HepG2 (cell line): ENCODE results near the gene DNAJC5. TPM values are rescaled to one million over a fixed set of nuclear protein-coding genes. Genes with fewer than 3 reads are reported as not detected.

Experiments used
- GABPB1 ChIP-seq: IDR thresholded peaks from 2 replicates; pipeline ENCODE4 v1.6.1; 2016; ENCODE audit warnings: mild to moderate bottlenecking, missing genetic modification reagents, moderate library complexity, missing compliant biosample characterization
- HDAC2 ChIP-seq: sonication (generic); formaldehyde crosslinking; IDR thresholded peaks from 2 replicates; pipeline ENCODE4 v1.4.0; 2020; ENCODE audit warnings: missing genetic modification reagents
- MAFG ChIP-seq: sonication (generic); formaldehyde crosslinking; IDR thresholded peaks from 2 replicates; pipeline ENCODE4 v1.5.1; 2020; ENCODE audit warnings: mild to moderate bottlenecking, missing genetic modification reagents
- MZF1 ChIP-seq: sonication (generic); formaldehyde crosslinking; IDR thresholded peaks from 2 replicates; pipeline ENCODE4 v1.8.1; 2023; ENCODE audit warnings: mild to moderate bottlenecking, missing genetic modification reagents, borderline replicate concordance
- NPAS2 ChIP-seq: sonication (generic); formaldehyde crosslinking; IDR thresholded peaks from 2 replicates; pipeline ENCODE4 v1.8.0; 2022; ENCODE audit warnings: mild to moderate bottlenecking, missing genetic modification reagents, borderline replicate concordance
- RFX3 ChIP-seq: IDR thresholded peaks from 2 replicates; pipeline ENCODE4 v1.6.1; 2016; ENCODE audit warnings: missing biosample characterization, missing genetic modification reagents
- RFX5 ChIP-seq: IDR thresholded peaks from 2 replicates; pipeline ENCODE4 v1.6.1; 2011; ENCODE audit warnings: low read depth, low read length, improper control_type of control experiment
- polyA plus RNA-seq, 8 experiments: library from polyadenylated mRNA; depleted of rRNA in 3 of 8; stranded (reverse) in 7 of 8; unstranded in 1 of 8; fragments of >200 nt; fragmentation: Illumina TruSeq in 4 of 8; extraction: Trizol in 4 of 8; gene quantifications; 2 replicates each; pipeline versions ENCODE4 v1.2.1 to v1.2.3, GENCODE V29; 2011 to 2016; ENCODE audit warnings: low read depth in 4 of 8, missing spikeins in 1 of 8, mixed read lengths in 1 of 8; ENCODE audit not compliant: insufficient read depth in 1 of 8
- total RNA-seq, 5 experiments: library from RNA; depleted of rRNA; stranded (reverse); fragments of >200 nt; fragmentation: Illumina TruSeq; extraction: Trizol; gene quantifications; 2 replicates each; pipeline ENCODE4 v1.2.3, GENCODE V29; 2016; ENCODE audit warnings: low read depth in 1 of 5
- TF ChIP-seq, protein P1 (sequence below): sonication (generic); formaldehyde crosslinking; IDR thresholded peaks from 2 replicates; pipeline ENCODE4 v1.5.0; 2020; ENCODE audit warnings: mild to moderate bottlenecking, missing genetic modification reagents, borderline replicate concordance
- TF ChIP-seq, protein P2 (sequence below): sonication (generic); formaldehyde crosslinking; IDR thresholded peaks from 2 replicates; pipeline ENCODE4 v1.5.1; 2020; ENCODE audit warnings: missing genetic modification reagents, mild to moderate bottlenecking, borderline replicate concordance
- TF ChIP-seq, protein P3 (sequence below): sonication (generic); formaldehyde crosslinking; IDR thresholded peaks from 2 replicates; pipeline ENCODE4 v1.4.0; 2020; ENCODE audit warnings: missing genetic modification reagents
- TF ChIP-seq, protein P4 (sequence below): sonication (generic); formaldehyde crosslinking; IDR thresholded peaks from 2 replicates; pipeline ENCODE4 v1.4.0; 2020; ENCODE audit warnings: missing genetic modification reagents

Gene DNAJC5
- total and polyA plus RNA-seq, 2 of the 13 experiments (the other 11 are each of a cell fraction or from before 2014, with no cell fraction given): 42.8 to 64.5 TPM

DNA sequence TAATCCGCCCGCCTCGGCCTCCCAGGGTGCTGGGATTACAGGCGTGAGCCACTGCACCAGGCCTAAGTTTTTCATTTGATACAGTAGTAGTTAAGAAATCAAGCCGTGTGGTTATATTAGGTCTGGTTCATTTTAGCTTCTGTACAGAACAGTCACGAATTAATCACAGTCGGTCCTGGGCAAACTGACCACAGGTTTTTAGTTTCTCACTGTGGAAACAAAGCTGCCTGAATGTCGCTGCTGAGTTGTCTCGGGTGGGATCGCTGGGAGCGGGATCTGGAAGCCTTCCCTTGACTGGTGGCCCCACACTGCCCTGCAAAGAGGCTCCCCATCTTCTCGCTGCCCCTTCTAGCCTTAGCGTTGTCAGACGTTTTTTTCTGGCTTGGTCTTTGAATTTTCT lies 42.7 kb downstream of the DNAJC5 start (continued):
- TF ChIP-seq, protein P1, sequence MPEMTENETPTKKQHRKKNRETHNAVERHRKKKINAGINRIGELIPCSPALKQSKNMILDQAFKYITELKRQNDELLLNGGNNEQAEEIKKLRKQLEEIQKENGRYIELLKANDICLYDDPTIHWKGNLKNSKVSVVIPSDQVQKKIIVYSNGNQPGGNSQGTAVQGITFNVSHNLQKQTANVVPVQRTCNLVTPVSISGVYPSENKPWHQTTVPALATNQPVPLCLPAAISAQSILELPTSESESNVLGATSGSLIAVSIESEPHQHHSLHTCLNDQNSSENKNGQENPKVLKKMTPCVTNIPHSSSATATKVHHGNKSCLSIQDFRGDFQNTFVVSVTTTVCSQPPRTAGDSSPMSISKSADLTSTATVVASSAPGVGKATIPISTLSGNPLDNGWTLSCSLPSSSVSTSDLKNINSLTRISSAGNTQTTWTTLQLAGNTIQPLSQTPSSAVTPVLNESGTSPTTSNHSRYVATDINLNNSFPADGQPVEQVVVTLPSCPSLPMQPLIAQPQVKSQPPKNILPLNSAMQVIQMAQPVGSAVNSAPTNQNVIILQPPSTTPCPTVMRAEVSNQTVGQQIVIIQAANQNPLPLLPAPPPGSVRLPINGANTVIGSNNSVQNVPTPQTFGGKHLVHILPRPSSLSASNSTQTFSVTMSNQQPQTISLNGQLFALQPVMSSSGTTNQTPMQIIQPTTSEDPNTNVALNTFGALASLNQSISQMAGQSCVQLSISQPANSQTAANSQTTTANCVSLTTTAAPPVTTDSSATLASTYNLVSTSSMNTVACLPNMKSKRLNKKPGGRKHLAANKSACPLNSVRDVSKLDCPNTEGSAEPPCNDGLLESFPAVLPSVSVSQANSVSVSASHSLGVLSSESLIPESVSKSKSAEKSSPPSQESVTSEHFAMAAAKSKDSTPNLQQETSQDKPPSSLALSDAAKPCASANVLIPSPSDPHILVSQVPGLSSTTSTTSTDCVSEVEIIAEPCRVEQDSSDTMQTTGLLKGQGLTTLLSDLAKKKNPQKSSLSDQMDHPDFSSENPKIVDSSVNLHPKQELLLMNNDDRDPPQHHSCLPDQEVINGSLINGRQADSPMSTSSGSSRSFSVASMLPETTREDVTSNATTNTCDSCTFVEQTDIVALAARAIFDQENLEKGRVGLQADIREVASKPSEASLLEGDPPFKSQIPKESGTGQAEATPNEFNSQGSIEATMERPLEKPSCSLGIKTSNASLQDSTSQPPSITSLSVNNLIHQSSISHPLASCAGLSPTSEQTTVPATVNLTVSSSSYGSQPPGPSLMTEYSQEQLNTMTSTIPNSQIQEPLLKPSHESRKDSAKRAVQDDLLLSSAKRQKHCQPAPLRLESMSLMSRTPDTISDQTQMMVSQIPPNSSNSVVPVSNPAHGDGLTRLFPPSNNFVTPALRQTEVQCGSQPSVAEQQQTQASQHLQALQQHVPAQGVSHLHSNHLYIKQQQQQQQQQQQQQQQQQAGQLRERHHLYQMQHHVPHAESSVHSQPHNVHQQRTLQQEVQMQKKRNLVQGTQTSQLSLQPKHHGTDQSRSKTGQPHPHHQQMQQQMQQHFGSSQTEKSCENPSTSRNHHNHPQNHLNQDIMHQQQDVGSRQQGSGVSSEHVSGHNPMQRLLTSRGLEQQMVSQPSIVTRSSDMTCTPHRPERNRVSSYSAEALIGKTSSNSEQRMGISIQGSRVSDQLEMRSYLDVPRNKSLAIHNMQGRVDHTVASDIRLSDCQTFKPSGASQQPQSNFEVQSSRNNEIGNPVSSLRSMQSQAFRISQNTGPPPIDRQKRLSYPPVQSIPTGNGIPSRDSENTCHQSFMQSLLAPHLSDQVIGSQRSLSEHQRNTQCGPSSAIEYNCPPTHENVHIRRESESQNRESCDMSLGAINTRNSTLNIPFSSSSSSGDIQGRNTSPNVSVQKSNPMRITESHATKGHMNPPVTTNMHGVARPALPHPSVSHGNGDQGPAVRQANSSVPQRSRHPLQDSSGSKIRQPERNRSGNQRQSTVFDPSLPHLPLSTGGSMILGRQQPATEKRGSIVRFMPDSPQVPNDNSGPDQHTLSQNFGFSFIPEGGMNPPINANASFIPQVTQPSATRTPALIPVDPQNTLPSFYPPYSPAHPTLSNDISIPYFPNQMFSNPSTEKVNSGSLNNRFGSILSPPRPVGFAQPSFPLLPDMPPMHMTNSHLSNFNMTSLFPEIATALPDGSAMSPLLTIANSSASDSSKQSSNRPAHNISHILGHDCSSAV (CRISPR knock-in tag): no peak
- TF ChIP-seq MZF1 (CRISPR knock-in tag): no peak
- TF ChIP-seq, protein P2, sequence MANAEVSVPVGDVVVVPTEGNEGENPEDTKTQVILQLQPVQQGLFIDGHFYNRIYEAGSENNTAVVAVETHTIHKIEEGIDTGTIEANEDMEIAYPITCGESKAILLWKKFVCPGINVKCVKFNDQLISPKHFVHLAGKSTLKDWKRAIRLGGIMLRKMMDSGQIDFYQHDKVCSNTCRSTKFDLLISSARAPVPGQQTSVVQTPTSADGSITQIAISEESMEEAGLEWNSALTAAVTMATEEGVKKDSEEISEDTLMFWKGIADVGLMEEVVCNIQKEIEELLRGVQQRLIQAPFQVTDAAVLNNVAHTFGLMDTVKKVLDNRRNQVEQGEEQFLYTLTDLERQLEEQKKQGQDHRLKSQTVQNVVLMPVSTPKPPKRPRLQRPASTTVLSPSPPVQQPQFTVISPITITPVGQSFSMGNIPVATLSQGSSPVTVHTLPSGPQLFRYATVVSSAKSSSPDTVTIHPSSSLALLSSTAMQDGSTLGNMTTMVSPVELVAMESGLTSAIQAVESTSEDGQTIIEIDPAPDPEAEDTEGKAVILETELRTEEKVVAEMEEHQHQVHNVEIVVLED: no peak
- TF ChIP-seq, protein P3, sequence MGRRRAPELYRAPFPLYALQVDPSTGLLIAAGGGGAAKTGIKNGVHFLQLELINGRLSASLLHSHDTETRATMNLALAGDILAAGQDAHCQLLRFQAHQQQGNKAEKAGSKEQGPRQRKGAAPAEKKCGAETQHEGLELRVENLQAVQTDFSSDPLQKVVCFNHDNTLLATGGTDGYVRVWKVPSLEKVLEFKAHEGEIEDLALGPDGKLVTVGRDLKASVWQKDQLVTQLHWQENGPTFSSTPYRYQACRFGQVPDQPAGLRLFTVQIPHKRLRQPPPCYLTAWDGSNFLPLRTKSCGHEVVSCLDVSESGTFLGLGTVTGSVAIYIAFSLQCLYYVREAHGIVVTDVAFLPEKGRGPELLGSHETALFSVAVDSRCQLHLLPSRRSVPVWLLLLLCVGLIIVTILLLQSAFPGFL (CRISPR knock-in tag): no peak
- TF ChIP-seq NPAS2 (CRISPR knock-in tag): no peak
- 0 out of 2 replicates have a peak, but pooled peaks have one; percentile 2 for TF ChIP-seq GABPB1 (CRISPR knock-in tag)
- TF ChIP-seq, protein P4, sequence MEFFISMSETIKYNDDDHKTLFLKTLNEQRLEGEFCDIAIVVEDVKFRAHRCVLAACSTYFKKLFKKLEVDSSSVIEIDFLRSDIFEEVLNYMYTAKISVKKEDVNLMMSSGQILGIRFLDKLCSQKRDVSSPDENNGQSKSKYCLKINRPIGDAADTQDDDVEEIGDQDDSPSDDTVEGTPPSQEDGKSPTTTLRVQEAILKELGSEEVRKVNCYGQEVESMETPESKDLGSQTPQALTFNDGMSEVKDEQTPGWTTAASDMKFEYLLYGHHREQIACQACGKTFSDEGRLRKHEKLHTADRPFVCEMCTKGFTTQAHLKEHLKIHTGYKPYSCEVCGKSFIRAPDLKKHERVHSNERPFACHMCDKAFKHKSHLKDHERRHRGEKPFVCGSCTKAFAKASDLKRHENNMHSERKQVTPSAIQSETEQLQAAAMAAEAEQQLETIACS: no peak
- no peak for TF ChIP-seq HDAC2 (CRISPR knock-in tag)
- TF ChIP-seq MAFG (CRISPR knock-in tag): no peak
- TF ChIP-seq RFX3 (CRISPR knock-in tag): no peak
- TF ChIP-seq RFX5: no peak
